ENCODE data around the gene SLC44A5.

DNA sequence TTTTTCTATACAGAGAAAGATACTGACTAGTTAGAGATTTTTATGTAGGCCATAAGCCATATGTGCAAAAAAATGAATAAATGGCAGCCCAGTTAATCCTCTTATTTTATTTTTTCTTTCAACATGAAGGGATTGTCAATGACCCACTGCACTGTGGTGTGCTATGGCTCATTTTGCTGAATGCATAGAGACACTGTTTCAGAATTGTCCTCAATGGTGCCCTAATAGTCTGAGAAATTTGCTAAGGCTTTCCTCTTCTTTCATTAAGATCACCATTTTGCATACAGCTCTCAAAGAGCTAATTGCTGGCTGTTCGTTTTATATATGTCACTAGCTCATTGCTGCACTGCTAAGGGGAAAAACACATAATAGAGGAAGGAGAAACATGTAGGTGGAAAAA lies 189.5 kb downstream of the SLC44A5 start:
- TF ChIP-seq CTCF (IDR thresholded peaks at IDR 0.05) (no peak), POLR2A (IDR thresholded peaks at IDR 0.05) (no peak), POLR2AphosphoS5 (IDR thresholded peaks at IDR 0.05) (no peak)

All from breast epithelium (tissue), 3 donors.